HCT116 (cell line): ENCODE results near the gene CDHR4. TPM values are rescaled to one million over a fixed set of nuclear protein-coding genes. Genes with fewer than 3 reads are reported as not detected.
A peak's percentile ranks its signal among the peaks of the same experiment; 100 is the strongest.

ENCODE experiments used
- ATAC-seq: fragments of 200-7000 bp; cut with Tn5 transposase; 2 replicates; pipeline ENCODE4 v1.9.1; 2020; ENCODE audit warnings: mild to moderate bottlenecking, moderate library complexity
- BruUV-seq: library from RNA; stranded (reverse); fragments of 400-500 nt; replicated peaks from 2 replicates; lab custom pipeline; 2021; lab: Mats Ljungman, UMichigan
- CTCF ChIA-PET: fragments of 300-600 bp; sonication (Branson Sonifier 250); formaldehyde crosslinking; loops from one replicate; lab custom pipeline; 2021; ENCODE audit warnings: antibody characterized with exemption; lab: Charles Lee
- POLR2A ChIA-PET: fragments of 300-600, 350-600 bp; sonication (Branson Sonifier 250); formaldehyde crosslinking; loops from one replicate; lab custom pipeline; 2021; ENCODE audit warnings: antibody characterized with exemption; lab: Charles Lee
- RAD21 ChIA-PET, 2 experiments: fragments of 300-600 bp; sonication (Branson Sonifier 250); formaldehyde crosslinking; loops; one replicate each; lab custom pipeline; 2023; ENCODE audit warnings: low total read pairs in 2 of 2; ENCODE audit not compliant: uncharacterized antibody in 2 of 2, unreplicated experiment in 2 of 2, low non-redundant PET in 1 of 2; lab: Charles Lee
- DNase-seq: peaks from one replicate; pipeline ENCODE4 v3.0.0-alpha.2; 2010; ENCODE audit warnings: low read depth, low spot score
- H2AFZ ChIP-seq: fragments of 200-600 bp; shearing (Covaris generic), sonication (generic); 2 replicates; pipeline ENCODE4 v1.6.1; 2017; ENCODE audit warnings: low read depth, mixed run types, mixed read lengths, antibody characterized with exemption, low read length; ENCODE audit not compliant: poor library complexity, severe bottlenecking
- H3K27ac ChIP-seq: 2 replicates; pipeline ENCODE4 v1.5.1; 2012; ENCODE audit warnings: low read depth, low read length
- H3K27me3 ChIP-seq: fragments of 200-600 bp; sonication (generic); 2 replicates; pipeline ENCODE4 v1.6.1; 2016; ENCODE audit warnings: mixed run types, low read length, mixed read lengths; ENCODE audit not compliant: insufficient read depth
- H3K36me3 ChIP-seq, 2 experiments: fragments of 200-500 bp in 1 of 2; fragments of 200-600 bp in 1 of 2; sonication (Bioruptor generic) in 1 of 2; sonication (generic) in 1 of 2; 2 replicates each; pipeline versions ENCODE4 v1.5.1 to v1.6.1; 2014 to 2016; ENCODE audit warnings: low read length in 2 of 2, inconsistent platforms in 1 of 2, mixed read lengths in 1 of 2, mixed run types in 1 of 2; ENCODE audit not compliant: insufficient read depth in 2 of 2, control insufficient read depth in 1 of 2
- H3K4me1 ChIP-seq, 2 experiments: fragments of 200-600 bp in 1 of 2; sonication (generic) in 1 of 2; 2 replicates each; pipeline versions ENCODE4 v1.5.1 to v1.6.1; 2012 to 2017; ENCODE audit warnings: low read length in 2 of 2, inconsistent platforms in 1 of 2, mild to moderate bottlenecking in 1 of 2, mixed read lengths in 1 of 2, mixed run types in 1 of 2, moderate library complexity in 1 of 2; ENCODE audit not compliant: insufficient read depth in 2 of 2, control insufficient read depth in 1 of 2
- H3K4me2 ChIP-seq: fragments of 200-600 bp; sonication (generic); 2 replicates; pipeline ENCODE4 v1.6.1; 2017; ENCODE audit warnings: mixed run types, low read length, mixed read lengths
- H3K4me3 ChIP-seq, 2 experiments: fragments of 200-600 bp in 1 of 2; sonication (generic) in 1 of 2; replicated peaks in 1 of 2; 2 replicates each; pipeline ENCODE4 v1.5.1; 2011 to 2016; ENCODE audit warnings: low read length in 2 of 2, control low read depth in 1 of 2, low read depth in 1 of 2, mild to moderate bottlenecking in 1 of 2, mixed read lengths in 1 of 2, mixed run types in 1 of 2
- H3K79me2 ChIP-seq: fragments of 200-600 bp; sonication (generic); 2 replicates; pipeline ENCODE4 v1.6.1; 2017; ENCODE audit warnings: mild to moderate bottlenecking, mixed run types, low read length, moderate library complexity, mixed read lengths; ENCODE audit not compliant: insufficient read depth
- H3K9ac ChIP-seq: fragments of 200-600 bp; sonication (generic); 2 replicates; pipeline ENCODE4 v1.6.1; 2016; ENCODE audit warnings: low read length, mixed read lengths
- H3K9me2 ChIP-seq: fragments of 200-600 bp; sonication (generic), shearing (Covaris generic); 2 replicates; pipeline ENCODE4 v1.6.1; 2017; ENCODE audit warnings: mixed run types, mild to moderate bottlenecking, moderate library complexity; ENCODE audit not compliant: insufficient read depth
- H3K9me3 ChIP-seq, 2 experiments: fragments of 200-500 bp in 1 of 2; fragments of 200-600 bp in 1 of 2; sonication (Bioruptor generic) in 1 of 2; sonication (generic) in 1 of 2; 2 replicates each; pipeline ENCODE4 v1.6.1; 2014 to 2017; ENCODE audit warnings: low read length in 2 of 2, mixed read lengths in 2 of 2, inconsistent platforms in 1 of 2, low read depth in 1 of 2, mild to moderate bottlenecking in 1 of 2, mixed run types in 1 of 2, moderate library complexity in 1 of 2; ENCODE audit not compliant: control insufficient read depth in 1 of 2, insufficient read depth in 1 of 2
- H4K20me1 ChIP-seq: fragments of 200-600 bp; sonication (generic), shearing (Covaris generic); 2 replicates; pipeline ENCODE4 v1.6.1; 2017; ENCODE audit warnings: mixed run types, mild to moderate bottlenecking, moderate library complexity; ENCODE audit not compliant: insufficient read depth
- CEBPB ChIP-seq: IDR thresholded peaks from 2 replicates; pipeline ENCODE4 v1.6.1; 2012; ENCODE audit warnings: low read depth
- EGR1 ChIP-seq: IDR thresholded peaks from 2 replicates; pipeline ENCODE4 v1.6.1; 2012; ENCODE audit warnings: low read depth
- ELF1 ChIP-seq: IDR thresholded peaks from 2 replicates; pipeline ENCODE4 v1.6.1; 2012; ENCODE audit warnings: low read depth, borderline replicate concordance
- EZH2phosphoT487 ChIP-seq: fragments of 200-600 bp; IDR thresholded peaks from 2 replicates; pipeline ENCODE4 v1.6.1; 2018; ENCODE audit warnings: antibody characterized with exemption, borderline replicate concordance
- FOSL1 ChIP-seq: IDR thresholded peaks from 2 replicates; pipeline ENCODE4 v1.6.1; 2012; ENCODE audit warnings: low read depth
- JUND ChIP-seq: IDR thresholded peaks from 2 replicates; pipeline ENCODE4 v1.6.1; 2012
- POLR2A ChIP-seq: IDR thresholded peaks from 2 replicates; pipeline ENCODE4 v1.7.0; 2011; ENCODE audit warnings: borderline replicate concordance; ENCODE audit not compliant: insufficient read depth, insufficient read length; ENCODE audit errors: extremely low read depth
- POLR2AphosphoS5 ChIP-seq: IDR thresholded peaks from 2 replicates; pipeline ENCODE4 v1.6.1; 2011; ENCODE audit warnings: mild to moderate bottlenecking, low read depth, low read length, moderate library complexity
- RAD21 ChIP-seq: IDR thresholded peaks from 2 replicates; pipeline ENCODE4 v1.6.1; 2012; ENCODE audit warnings: low read depth, mild to moderate bottlenecking
- SP1 ChIP-seq: IDR thresholded peaks from 2 replicates; pipeline ENCODE4 v1.6.1; 2012; ENCODE audit warnings: low read depth
- SRF ChIP-seq: IDR thresholded peaks from 2 replicates; pipeline ENCODE4 v1.6.1; 2012; ENCODE audit warnings: low read depth
- YY1 ChIP-seq: IDR thresholded peaks from 2 replicates; pipeline ENCODE4 v1.6.1; 2011; ENCODE audit warnings: low read length, low read depth, moderate library complexity, mild to moderate bottlenecking; ENCODE audit not compliant: insufficient replicate concordance; ENCODE audit errors: extremely low read depth
- ZFX ChIP-seq: fragments of 450-650 bp; IDR thresholded peaks from 2 replicates; pipeline ENCODE4 v1.6.1; 2017
- intact Hi-C: fragments of 100-400 bp; cut with micrococcal nuclease; formaldehyde crosslinking; loops from 2 replicates; pipeline ENCODE4 v1.10.0; 2022
- total RNA-seq: library from RNA; stranded (reverse); gene quantifications from one replicate; pipeline ENCODE4 v1.2.1, GENCODE V29; 2021; ENCODE audit not compliant: unreplicated experiment
- TF ChIP-seq, protein P1 (sequence below), 3 experiments: fragments of 200-600 bp in 1 of 3; sonication (generic) in 1 of 3; IDR thresholded peaks in 2 of 3; conservative IDR thresholded peaks in 1 of 3; 2 replicates each; pipeline ENCODE4 v1.5.1; 2012 to 2017; ENCODE audit warnings: low read depth in 2 of 3, low read length in 2 of 3, antibody characterized with exemption in 1 of 3, borderline replicate concordance in 1 of 3, control low read depth in 1 of 3, mild to moderate bottlenecking in 1 of 3, mixed read lengths in 1 of 3, mixed run types in 1 of 3, moderate library complexity in 1 of 3; ENCODE audit not compliant: insufficient read depth in 1 of 3
- TF ChIP-seq, protein P2 (sequence below): IDR thresholded peaks from 2 replicates; pipeline ENCODE4 v1.6.1; 2012; ENCODE audit warnings: low read depth

The CDHR4 gene
- total RNA-seq, 1 experiment from 2014 or later: not detected

DNA sequence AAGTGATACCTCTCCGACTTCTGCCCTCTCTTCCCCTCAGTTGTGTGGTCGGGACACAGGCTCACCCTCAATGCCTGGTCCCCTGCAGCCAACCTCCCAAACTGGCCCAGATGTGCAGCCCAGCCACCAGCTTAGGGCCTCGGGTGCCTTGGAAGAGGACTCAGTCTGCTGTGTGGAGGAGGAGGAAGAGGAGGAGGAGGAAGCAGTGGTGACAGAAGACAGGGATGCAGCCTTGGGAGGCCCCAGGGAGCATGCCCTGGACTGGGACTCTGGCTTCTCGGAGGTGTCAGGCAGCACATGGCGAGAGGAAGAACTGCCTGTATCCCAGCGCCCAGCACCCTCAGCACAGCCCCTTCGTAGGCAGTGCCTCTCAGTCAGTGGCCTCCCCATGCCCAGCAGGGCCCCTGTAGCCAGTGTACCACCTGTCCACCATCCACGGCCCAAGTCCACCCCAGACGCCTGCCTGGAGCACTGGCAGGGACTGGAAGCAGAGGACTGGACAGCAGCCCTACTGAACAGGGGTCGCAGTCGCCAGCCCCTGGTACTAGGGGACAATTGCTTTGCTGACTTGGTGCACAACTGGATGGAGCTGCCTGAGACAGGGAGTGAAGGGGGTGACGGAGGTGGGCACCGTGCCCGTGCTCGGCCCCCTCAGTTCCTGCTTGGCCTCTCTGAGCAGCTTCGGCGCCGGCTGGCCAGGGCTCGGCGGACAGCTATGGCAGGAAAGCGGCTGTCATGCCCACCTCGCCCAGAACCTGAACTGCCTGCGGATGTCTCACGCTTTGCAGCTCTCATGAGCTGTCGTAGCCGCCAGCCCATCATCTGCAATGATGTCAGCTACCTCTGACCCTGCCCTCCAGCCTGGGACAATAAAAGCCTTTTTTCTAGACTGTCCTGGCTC is 4.7 kb upstream of the CDHR4 start:
- CTCF ChIA-PET: interaction anchor here (1.9 to 3.0 kb wide), 4 partner anchors 17 to 125 kb away, joined by 7 to 34 read pairs (median 14); partner anchors contain the start of genes IP6K1 and MON1A
- H3K4me2 ChIP-seq: peak overlapping the region; percentile 100
- H4K20me1 ChIP-seq: no peaks in the 10 kb centered on the region
- DNase-seq (no peak), ATAC-seq (no peak)
- intact Hi-C loops: no loop called here
- BruUV-seq: no TSS peak
- peak overlapping the region; percentile 50 to 76; a peak in 3 of 4 replicates for H3K4me3 ChIP-seq
- H3K9me2 ChIP-seq: no peaks in the 10 kb centered on the region
- H3K36me3 ChIP-seq: no peaks in the 10 kb centered on the region
- no peak overlapping the region for H2AFZ ChIP-seq
- no peak overlapping the region; the same call in 1 of the 2 replicates for H3K27ac ChIP-seq
- H3K9ac ChIP-seq: peak overlapping the region; percentile 73; the same call in 1 of the 2 replicates
- POLR2A ChIA-PET: interaction anchor here (1.2 to 1.4 kb wide), 2 partner anchors 33 to 97 kb away, joined by 3 to 4 read pairs; no protein-coding TSS in a partner anchor
- no peaks in the 10 kb centered on the region for H3K27me3 ChIP-seq
- no peaks in the 10 kb centered on the region for H3K9me3 ChIP-seq
- H3K4me1 ChIP-seq: peaks cover 5 to 24% of the 10 kb centered on the region in 2 experiments; a peak in 3 of 4 replicates
- RAD21 ChIA-PET: interaction anchor here in 1 of 2 experiments (2.0 kb wide), 1 partner anchor 35 kb away, joined by 9 read pairs; no protein-coding TSS in a partner anchor
- TF ChIP-seq EZH2phosphoT487: no peak
- no peak for TF ChIP-seq POLR2AphosphoS5
- no peak for TF ChIP-seq SP1
- no peak for TF ChIP-seq ELF1
- no peak for TF ChIP-seq FOSL1
- TF ChIP-seq ZFX: no peak
- TF ChIP-seq CEBPB: no peak
- no peak for TF ChIP-seq RAD21
- TF ChIP-seq, protein P1, sequence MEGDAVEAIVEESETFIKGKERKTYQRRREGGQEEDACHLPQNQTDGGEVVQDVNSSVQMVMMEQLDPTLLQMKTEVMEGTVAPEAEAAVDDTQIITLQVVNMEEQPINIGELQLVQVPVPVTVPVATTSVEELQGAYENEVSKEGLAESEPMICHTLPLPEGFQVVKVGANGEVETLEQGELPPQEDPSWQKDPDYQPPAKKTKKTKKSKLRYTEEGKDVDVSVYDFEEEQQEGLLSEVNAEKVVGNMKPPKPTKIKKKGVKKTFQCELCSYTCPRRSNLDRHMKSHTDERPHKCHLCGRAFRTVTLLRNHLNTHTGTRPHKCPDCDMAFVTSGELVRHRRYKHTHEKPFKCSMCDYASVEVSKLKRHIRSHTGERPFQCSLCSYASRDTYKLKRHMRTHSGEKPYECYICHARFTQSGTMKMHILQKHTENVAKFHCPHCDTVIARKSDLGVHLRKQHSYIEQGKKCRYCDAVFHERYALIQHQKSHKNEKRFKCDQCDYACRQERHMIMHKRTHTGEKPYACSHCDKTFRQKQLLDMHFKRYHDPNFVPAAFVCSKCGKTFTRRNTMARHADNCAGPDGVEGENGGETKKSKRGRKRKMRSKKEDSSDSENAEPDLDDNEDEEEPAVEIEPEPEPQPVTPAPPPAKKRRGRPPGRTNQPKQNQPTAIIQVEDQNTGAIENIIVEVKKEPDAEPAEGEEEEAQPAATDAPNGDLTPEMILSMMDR (IDR thresholded peaks at IDR 0.05 in 2 of 3, conservative IDR thresholded peaks at IDR 0.05 in 1 of 3; ENCODE audit: borderline replicate concordance in 1 of 3, insufficient read depth in 1 of 3, low read depth in 2 of 3, low read length in 2 of 3): no peak
- TF ChIP-seq YY1: no peak
- TF ChIP-seq POLR2A: no peak
- TF ChIP-seq, protein P2, sequence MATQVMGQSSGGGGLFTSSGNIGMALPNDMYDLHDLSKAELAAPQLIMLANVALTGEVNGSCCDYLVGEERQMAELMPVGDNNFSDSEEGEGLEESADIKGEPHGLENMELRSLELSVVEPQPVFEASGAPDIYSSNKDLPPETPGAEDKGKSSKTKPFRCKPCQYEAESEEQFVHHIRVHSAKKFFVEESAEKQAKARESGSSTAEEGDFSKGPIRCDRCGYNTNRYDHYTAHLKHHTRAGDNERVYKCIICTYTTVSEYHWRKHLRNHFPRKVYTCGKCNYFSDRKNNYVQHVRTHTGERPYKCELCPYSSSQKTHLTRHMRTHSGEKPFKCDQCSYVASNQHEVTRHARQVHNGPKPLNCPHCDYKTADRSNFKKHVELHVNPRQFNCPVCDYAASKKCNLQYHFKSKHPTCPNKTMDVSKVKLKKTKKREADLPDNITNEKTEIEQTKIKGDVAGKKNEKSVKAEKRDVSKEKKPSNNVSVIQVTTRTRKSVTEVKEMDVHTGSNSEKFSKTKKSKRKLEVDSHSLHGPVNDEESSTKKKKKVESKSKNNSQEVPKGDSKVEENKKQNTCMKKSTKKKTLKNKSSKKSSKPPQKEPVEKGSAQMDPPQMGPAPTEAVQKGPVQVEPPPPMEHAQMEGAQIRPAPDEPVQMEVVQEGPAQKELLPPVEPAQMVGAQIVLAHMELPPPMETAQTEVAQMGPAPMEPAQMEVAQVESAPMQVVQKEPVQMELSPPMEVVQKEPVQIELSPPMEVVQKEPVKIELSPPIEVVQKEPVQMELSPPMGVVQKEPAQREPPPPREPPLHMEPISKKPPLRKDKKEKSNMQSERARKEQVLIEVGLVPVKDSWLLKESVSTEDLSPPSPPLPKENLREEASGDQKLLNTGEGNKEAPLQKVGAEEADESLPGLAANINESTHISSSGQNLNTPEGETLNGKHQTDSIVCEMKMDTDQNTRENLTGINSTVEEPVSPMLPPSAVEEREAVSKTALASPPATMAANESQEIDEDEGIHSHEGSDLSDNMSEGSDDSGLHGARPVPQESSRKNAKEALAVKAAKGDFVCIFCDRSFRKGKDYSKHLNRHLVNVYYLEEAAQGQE: no peak
- TF ChIP-seq EGR1: no peak
- no peak for TF ChIP-seq JUND
- no peak for TF ChIP-seq SRF
- H3K79me2 ChIP-seq: no peaks in the 10 kb centered on the region
